ENCODE data around the gene RORC. TPM values are rescaled to one million over a fixed set of nuclear protein-coding genes. Genes with fewer than 3 reads are reported as not detected.

Gene RORC
- total and polyA plus RNA-seq, 4 donors = 0.10 to 1.6 (median 0.24) TPM; not detected in 1

- Histone ChIP-seq H3K27me3 (ENCODE audit: control insufficient read depth in 1 of 2, insufficient read depth in 2 of 2, low read length in 1 of 2) (no peaks in the 10 kb centered on the region), H3K36me3 (ENCODE audit: control insufficient read depth in 1 of 2, insufficient read depth in 2 of 2, low read length in 1 of 2) (no peaks in the 10 kb centered on the region), H3K4me1 (ENCODE audit: control insufficient read depth in 1 of 2, insufficient read depth in 2 of 2, low read length in 2 of 2) (no peaks in the 10 kb centered on the region), H3K27ac (ENCODE audit: low read depth in 1 of 2, low read length in 2 of 2) (no peak overlapping the region), H3K4me3 (ENCODE audit: low read length in 2 of 2) (no peak overlapping the region), H3K9me3 (ENCODE audit: control insufficient read depth, low read length) (no peaks in the 10 kb centered on the region)
- intact Hi-C loops (cut with DNase I) = no loop called here
- DNase-seq = peak in 1 of 2 donors; percentile 67
- ATAC-seq (ENCODE audit: low FRiP score) = no peak
- WGBS, 2 donors = 83% methylated on average over 26 of the region's 26 CpGs
These were observed 14.9 kb downstream of the RORC start for GRCh38 chr1:151816548-151817352.

GRCh38 chr1:151815716-151816327 is 15.8 kb downstream of the RORC start:
- Histone ChIP-seq H3K27ac (ENCODE audit: low read depth in 1 of 2, low read length in 2 of 2) (no peak overlapping the region), H3K4me1 (ENCODE audit: control insufficient read depth in 1 of 2, insufficient read depth in 2 of 2, low read length in 2 of 2) (no peaks in the 10 kb centered on the region), H3K27me3 (ENCODE audit: control insufficient read depth in 1 of 2, insufficient read depth in 2 of 2, low read length in 1 of 2) (no peaks in the 10 kb centered on the region), H3K36me3 (ENCODE audit: control insufficient read depth in 1 of 2, insufficient read depth in 2 of 2, low read length in 1 of 2) (no peaks in the 10 kb centered on the region), H3K4me3 (ENCODE audit: low read length in 2 of 2) (no peak overlapping the region), H3K9me3 (ENCODE audit: control insufficient read depth, low read length) (no peaks in the 10 kb centered on the region)
- ATAC-seq (ENCODE audit: low FRiP score) (no peak), DNase-seq (peak in 1 of 2 donors; percentile 66)
- whole genome bisulfite sequencing, 2 donors = 68 to 72% methylated on average over 12 of the region's 12 CpGs
- intact Hi-C loops (cut with DNase I) = no loop called here

- intact Hi-C loops (cut with DNase I) = no loop called here
- WGBS, 2 donors = 90 to 93% methylated on average over 8 of the region's 8 CpGs
- Histone ChIP-seq H3K9me3 (ENCODE audit: control insufficient read depth, low read length) (no peaks in the 10 kb centered on the region), H3K27ac (ENCODE audit: low read depth in 1 of 2, low read length in 2 of 2) (no peak overlapping the region), H3K4me3 (ENCODE audit: low read length in 2 of 2) (no peak overlapping the region), H3K4me1 (ENCODE audit: control insufficient read depth in 1 of 2, insufficient read depth in 2 of 2, low read length in 2 of 2) (no peaks in the 10 kb centered on the region), H3K27me3 (ENCODE audit: control insufficient read depth in 1 of 2, insufficient read depth in 2 of 2, low read length in 1 of 2) (no peaks in the 10 kb centered on the region), H3K36me3 (ENCODE audit: control insufficient read depth in 1 of 2, insufficient read depth in 2 of 2, low read length in 1 of 2) (no peaks in the 10 kb centered on the region)
- ATAC-seq (ENCODE audit: low FRiP score) = no peak
- peak in 1 of 2 donors; percentile 43 for DNase-seq
These were observed 16.5 kb downstream of the RORC start for GRCh38 chr1:151814971-151815545.

- Histone ChIP-seq H3K27me3 (ENCODE audit: control insufficient read depth in 1 of 2, insufficient read depth in 2 of 2, low read length in 1 of 2) (no peaks in the 10 kb centered on the region), H3K36me3 (ENCODE audit: control insufficient read depth in 1 of 2, insufficient read depth in 2 of 2, low read length in 1 of 2) (no peaks in the 10 kb centered on the region), H3K27ac (ENCODE audit: low read depth in 1 of 2, low read length in 2 of 2) (no peak overlapping the region), H3K4me3 (ENCODE audit: low read length in 2 of 2) (no peak overlapping the region), H3K4me1 (ENCODE audit: control insufficient read depth in 1 of 2, insufficient read depth in 2 of 2, low read length in 2 of 2) (no peaks in the 10 kb centered on the region), H3K9me3 (ENCODE audit: control insufficient read depth, low read length) (no peaks in the 10 kb centered on the region)
- WGBS, 2 donors = 81 to 86% methylated on average over 15 of the region's 15 CpGs
- intact Hi-C loops (cut with DNase I) = no loop called here
- DNase-seq (peak in 1 of 2 donors; percentile 59), ATAC-seq (ENCODE audit: low FRiP score) (no peak)
These were observed 17.2 kb downstream of the RORC start for GRCh38 chr1:151814426-151814825.

- no peaks in the 10 kb centered on the region for H3K27me3 ChIP-seq (ENCODE audit: control insufficient read depth in 1 of 2, insufficient read depth in 2 of 2, low read length in 1 of 2)
- no peaks in the 10 kb centered on the region for H3K36me3 ChIP-seq (ENCODE audit: control insufficient read depth in 1 of 2, insufficient read depth in 2 of 2, low read length in 1 of 2)
- no peaks in the 10 kb centered on the region for H3K9me3 ChIP-seq (ENCODE audit: control insufficient read depth, low read length)
- no peak overlapping the region for H3K4me3 ChIP-seq (ENCODE audit: low read length in 2 of 2)
- no peak overlapping the region for H3K27ac ChIP-seq (ENCODE audit: low read depth in 1 of 2, low read length in 2 of 2)
- 86% methylated on average over 12 of the region's 12 CpGs for WGBS, 2 donors
- intact Hi-C loops (cut with DNase I) = no loop called here
- no peaks in the 10 kb centered on the region for H3K4me1 ChIP-seq (ENCODE audit: control insufficient read depth in 1 of 2, insufficient read depth in 2 of 2, low read length in 2 of 2)
- DNase-seq (peak in 1 of 2 donors; percentile 49), ATAC-seq (ENCODE audit: low FRiP score) (no peak)
These were observed 18.2 kb downstream of the RORC start for GRCh38 chr1:151813271-151813977.

GRCh38 chr1:151811181-151811580 is 20.4 kb downstream of the RORC start:
- no peaks in the 10 kb centered on the region for H3K27me3 ChIP-seq (ENCODE audit: control insufficient read depth in 1 of 2, insufficient read depth in 2 of 2, low read length in 1 of 2)
- DNase-seq (peak in 1 of 2 donors; percentile 32), ATAC-seq (ENCODE audit: low FRiP score) (no peak)
- intact Hi-C loops (cut with DNase I) = no loop called here
- H3K4me1 ChIP-seq (ENCODE audit: control insufficient read depth in 1 of 2, insufficient read depth in 2 of 2, low read length in 2 of 2) = no peaks in the 10 kb centered on the region
- no peaks in the 10 kb centered on the region for H3K9me3 ChIP-seq (ENCODE audit: control insufficient read depth, low read length)
- WGBS, 2 donors = 85 to 90% methylated on average over 9 of the region's 9 CpGs
- H3K4me3 ChIP-seq (ENCODE audit: low read length in 2 of 2) = no peak overlapping the region
- H3K36me3 ChIP-seq (ENCODE audit: control insufficient read depth in 1 of 2, insufficient read depth in 2 of 2, low read length in 1 of 2) = no peaks in the 10 kb centered on the region
- H3K27ac ChIP-seq (ENCODE audit: low read depth in 1 of 2, low read length in 2 of 2) = no peak overlapping the region

- no peaks in the 10 kb centered on the region for H3K4me1 ChIP-seq (ENCODE audit: control insufficient read depth in 1 of 2, insufficient read depth in 2 of 2, low read length in 2 of 2)
- no peaks in the 10 kb centered on the region for H3K9me3 ChIP-seq (ENCODE audit: control insufficient read depth, low read length)
- no peaks in the 10 kb centered on the region for H3K36me3 ChIP-seq (ENCODE audit: control insufficient read depth in 1 of 2, insufficient read depth in 2 of 2, low read length in 1 of 2)
- WGBS, 2 donors = 98 to 100% methylated on average over 1 of the region's 1 CpG
- no peak for ATAC-seq (ENCODE audit: low FRiP score)
- no peak overlapping the region for H3K27ac ChIP-seq (ENCODE audit: low read depth in 1 of 2, low read length in 2 of 2)
- intact Hi-C loops (cut with DNase I) = no loop called here
- no peak for DNase-seq
- no peak overlapping the region for H3K4me3 ChIP-seq (ENCODE audit: low read length in 2 of 2)
- no peaks in the 10 kb centered on the region for H3K27me3 ChIP-seq (ENCODE audit: control insufficient read depth in 1 of 2, insufficient read depth in 2 of 2, low read length in 1 of 2)
These were observed 21.5 kb downstream of the RORC start for GRCh38 chr1:151809985-151810556.

- DNase-seq = no peak
- no peaks in the 10 kb centered on the region for H3K9me3 ChIP-seq (ENCODE audit: control insufficient read depth, low read length)
- H3K4me1 ChIP-seq (ENCODE audit: control insufficient read depth in 1 of 2, insufficient read depth in 2 of 2, low read length in 2 of 2) = no peaks in the 10 kb centered on the region
- ATAC-seq (ENCODE audit: low FRiP score) = no peak
- no peak overlapping the region for H3K27ac ChIP-seq (ENCODE audit: low read depth in 1 of 2, low read length in 2 of 2)
- 69 to 70% methylated on average over 8 of the region's 8 CpGs for WGBS, 2 donors
- H3K36me3 ChIP-seq (ENCODE audit: control insufficient read depth in 1 of 2, insufficient read depth in 2 of 2, low read length in 1 of 2) = no peaks in the 10 kb centered on the region
- no peak overlapping the region for H3K4me3 ChIP-seq (ENCODE audit: low read length in 2 of 2)
- intact Hi-C loops (cut with DNase I) = no loop called here
- no peaks in the 10 kb centered on the region for H3K27me3 ChIP-seq (ENCODE audit: control insufficient read depth in 1 of 2, insufficient read depth in 2 of 2, low read length in 1 of 2)
These were observed 22.2 kb downstream of the RORC start for GRCh38 chr1:151809290-151809984.

Data from aorta (tissue), 5 donors.